SKM-1 treated with dmso at 0.1 percent for 144 hours (cell line): ENCODE data around the gene CTXND2.
"Not testable (repeated sequence)": the region's sequence is repeated elsewhere in the genome, so short reads cannot be mapped to it uniquely, and the experiment has no call there.

ENCODE experiments used
- DNase-seq: peaks from one replicate; lab custom pipeline; 2025; ENCODE audit not compliant: unreplicated experiment; lab: John Stamatoyannopoulos, UW

The CTXND2 gene

GRCh38 chr1:150887018-150887417, at the start of gene CTXND2:
Gene CTXND2, plus strand, starts transcription at chr1:150887136. Its CDS starts 25,179 bp downstream, at chr1:150912315.
- DNase-seq: no peak

- not testable (repeated sequence) for DNase-seq
These were observed 46.1 kb upstream of the CTXND2 start for GRCh38 chr1:150840850-150841249.

GRCh38 chr1:150841626-150842025, 45.3 kb upstream of the CTXND2 start:
- no peak for DNase-seq

GRCh38 chr1:150842343-150842742, 44.6 kb upstream of the CTXND2 start:
- no peak for DNase-seq

GRCh38 chr1:150842964-150843363, 44.0 kb upstream of the CTXND2 start:
- no peak for DNase-seq

- no peak for DNase-seq
These were observed 43.5 kb upstream of the CTXND2 start for GRCh38 chr1:150843474-150843873.

GRCh38 chr1:150846473-150847146, 40.3 kb upstream of the CTXND2 start:
- no peak for DNase-seq

- not testable (repeated sequence) for DNase-seq
These were observed 36.1 kb upstream of the CTXND2 start for GRCh38 chr1:150850801-150851362.

GRCh38 chr1:150852734-150853133, 34.2 kb upstream of the CTXND2 start:
- peak; percentile 91 for DNase-seq

- no peak for DNase-seq
These were observed 23.2 kb upstream of the CTXND2 start for GRCh38 chr1:150863724-150864123.

- not testable (repeated sequence) for DNase-seq
These were observed 22.7 kb upstream of the CTXND2 start for GRCh38 chr1:150864200-150864599.

- DNase-seq: no peak
These were observed 17.3 kb upstream of the CTXND2 start for GRCh38 chr1:150869683-150870082.

- DNase-seq: no peak
These were observed 14.4 kb upstream of the CTXND2 start for GRCh38 chr1:150872572-150872971.

GRCh38 chr1:150873521-150873920, 13.4 kb upstream of the CTXND2 start:
- DNase-seq: no peak

- no peak for DNase-seq
These were observed 12.3 kb upstream of the CTXND2 start for GRCh38 chr1:150874455-150875196.

- DNase-seq: no peak
These were observed 11.5 kb upstream of the CTXND2 start for GRCh38 chr1:150875197-150876118.

GRCh38 chr1:150876119-150876454, 10.8 kb upstream of the CTXND2 start:
- DNase-seq: peak; percentile 76

GRCh38 chr1:150878931-150879330, 8.0 kb upstream of the CTXND2 start:
- not testable (repeated sequence) for DNase-seq

GRCh38 chr1:150881331-150882070, 5.4 kb upstream of the CTXND2 start:
- DNase-seq: peak; percentile 84

GRCh38 chr1:150883121-150883520, 3.8 kb upstream of the CTXND2 start:
- DNase-seq: not testable (repeated sequence)
